Smooth muscle cell (in vitro differentiated cells): ENCODE results near the gene PKD2L1. TPM values are rescaled to one million over a fixed set of nuclear protein-coding genes. Genes with fewer than 3 reads are reported as not detected.

Experiments used
- DNase-seq: peaks from one replicate; lab custom pipeline; 2025; ENCODE audit not compliant: unreplicated experiment; lab: John Stamatoyannopoulos, UW
- H2AFZ ChIP-seq: fragments of 200-600 bp; sonication (generic); 2 replicates; pipeline ENCODE4 v1.6.0; 2016; ENCODE audit warnings: antibody characterized with exemption, low read depth, mild to moderate bottlenecking
- H3F3A ChIP-seq: fragments of 200-600 bp; sonication (generic); 2 replicates; pipeline ENCODE4 v1.6.0; 2017; ENCODE audit warnings: antibody characterized with exemption, low read depth
- H3K27ac ChIP-seq: fragments of 200-600 bp; sonication (generic); 2 replicates; pipeline ENCODE4 v1.5.1; 2016; ENCODE audit warnings: low read depth, mild to moderate bottlenecking
- H3K27me3 ChIP-seq: fragments of 200-600 bp; sonication (generic); 2 replicates; pipeline ENCODE4 v1.6.1; 2016; ENCODE audit warnings: low read depth, mild to moderate bottlenecking
- H3K36me3 ChIP-seq: fragments of 200-600 bp; sonication (generic); 2 replicates; pipeline ENCODE4 v1.5.1; 2016; ENCODE audit warnings: low read depth
- H3K4me1 ChIP-seq: fragments of 200-600 bp; sonication (generic); 2 replicates; pipeline ENCODE4 v1.5.1; 2016; ENCODE audit warnings: low read depth
- H3K4me2 ChIP-seq: fragments of 200-600 bp; sonication (generic); 2 replicates; pipeline ENCODE4 v1.6.0; 2016; ENCODE audit warnings: mild to moderate bottlenecking
- H3K4me3 ChIP-seq: fragments of 200-600 bp; sonication (generic); 2 replicates; pipeline ENCODE4 v1.5.1; 2016; ENCODE audit warnings: mild to moderate bottlenecking
- H3K79me2 ChIP-seq: fragments of 200-600 bp; sonication (generic); 2 replicates; pipeline ENCODE4 v1.6.0; 2016; ENCODE audit warnings: low read depth, mild to moderate bottlenecking
- H3K9ac ChIP-seq: fragments of 200-600 bp; sonication (generic); 2 replicates; pipeline ENCODE4 v1.6.0; 2016; ENCODE audit warnings: low read depth
- H3K9me3 ChIP-seq: fragments of 200-600 bp; sonication (generic); replicated peaks from 2 replicates; pipeline ENCODE4 v1.5.1; 2016; ENCODE audit warnings: low read depth
- H4K20me1 ChIP-seq: fragments of 200-600 bp; sonication (generic); 2 replicates; pipeline ENCODE4 v1.6.0; 2016; ENCODE audit warnings: low read depth
- CTCF ChIP-seq: fragments of 200-600 bp; sonication (generic); IDR thresholded peaks from 2 replicates; pipeline ENCODE4 v1.5.1; 2017; ENCODE audit warnings: borderline replicate concordance, mild to moderate bottlenecking, antibody characterized with exemption; ENCODE audit not compliant: insufficient read depth, poor library complexity, severe bottlenecking
- WGBS: methylation state at CpG from one replicate; pipeline ENCODE4 v1.1.7; 2016; ENCODE audit warnings: low lambda C conversion rate; 5-methylcytosine and 5-hydroxymethylcytosine counted together
- polyA plus RNA-seq: library from polyadenylated mRNA; unstranded; fragments of >200 nt; fragmentation: Nextera tagmentation; extraction: Ambion mirVana; gene quantifications from 2 replicates; pipeline ENCODE4 v1.2.1, GENCODE V29; 2016
- total RNA-seq: library from RNA; depleted of rRNA; stranded (reverse); fragments of >200 nt; gene quantifications from 2 replicates; pipeline ENCODE4 v1.2.3, GENCODE V29; 2014

PKD2L1 gene
- total and polyA plus RNA-seq, 2 experiments from 2014 or later: not detected

- no peak overlapping the region for H3K4me3 ChIP-seq
- WGBS: 73% methylated on average over 10 of the region's 10 CpGs
- H3K4me2 ChIP-seq: peak overlapping the region; percentile 81
- TF ChIP-seq CTCF: no peak
- H3K36me3 ChIP-seq: no peaks in the 10 kb centered on the region
- H3K79me2 ChIP-seq: peaks cover 9% of the 10 kb centered on the region
- peaks cover 40% of the 10 kb centered on the region for H3K4me1 ChIP-seq
- peak overlapping the region; percentile 75 for H3K9ac ChIP-seq
- H3K27ac ChIP-seq: peak overlapping the region; percentile 100
- peaks cover 42% of the 10 kb centered on the region for H3F3A ChIP-seq
- no peak overlapping the region for H2AFZ ChIP-seq
- no peaks in the 10 kb centered on the region for H4K20me1 ChIP-seq
- H3K9me3 ChIP-seq: no peaks in the 10 kb centered on the region
- H3K27me3 ChIP-seq: no peaks in the 10 kb centered on the region
- no peak for DNase-seq
Observed at GRCh38 chr10:100371482-100372027, 41.5 kb upstream of the PKD2L1 start.

GRCh38 chr10:100370714-100371481 lies 40.9 kb upstream of the PKD2L1 start:
- no peak for TF ChIP-seq CTCF
- no peak overlapping the region for H3K4me3 ChIP-seq
- DNase-seq: peak; percentile 65
- peak overlapping the region; percentile 75 for H3K9ac ChIP-seq
- H3K9me3 ChIP-seq: no peaks in the 10 kb centered on the region
- peak overlapping the region; percentile 1 for H2AFZ ChIP-seq
- peaks cover 5% of the 10 kb centered on the region for H3K79me2 ChIP-seq
- H3K4me2 ChIP-seq: peak overlapping the region; percentile 81
- H3K36me3 ChIP-seq: no peaks in the 10 kb centered on the region
- H4K20me1 ChIP-seq: no peaks in the 10 kb centered on the region
- H3K4me1 ChIP-seq: peaks cover 40% of the 10 kb centered on the region
- H3K27ac ChIP-seq: peak overlapping the region; percentile 100
- WGBS: 9% methylated on average over 12 of the region's 12 CpGs
- H3F3A ChIP-seq: peaks cover 42% of the 10 kb centered on the region
- H3K27me3 ChIP-seq: no peaks in the 10 kb centered on the region

- no peak for DNase-seq
- H3K4me2 ChIP-seq: no peak overlapping the region
- peaks cover 11% of the 10 kb centered on the region for H4K20me1 ChIP-seq
- H3K4me3 ChIP-seq: no peak overlapping the region
- H3K36me3 ChIP-seq: no peaks in the 10 kb centered on the region
- no peak for TF ChIP-seq CTCF
- H3K9me3 ChIP-seq: no peaks in the 10 kb centered on the region
- H3K27me3 ChIP-seq: no peaks in the 10 kb centered on the region
- no peak overlapping the region for H2AFZ ChIP-seq
- peaks cover 52% of the 10 kb centered on the region for H3F3A ChIP-seq
- H3K9ac ChIP-seq: no peak overlapping the region
- no peaks in the 10 kb centered on the region for H3K79me2 ChIP-seq
- H3K27ac ChIP-seq: no peak overlapping the region
- H3K4me1 ChIP-seq: peaks cover 35% of the 10 kb centered on the region
Observed at GRCh38 chr10:100368721-100369120, 38.7 kb upstream of the PKD2L1 start.
